ENCODE data around the gene EIF4G1.

EIF4G1 gene

DNA sequence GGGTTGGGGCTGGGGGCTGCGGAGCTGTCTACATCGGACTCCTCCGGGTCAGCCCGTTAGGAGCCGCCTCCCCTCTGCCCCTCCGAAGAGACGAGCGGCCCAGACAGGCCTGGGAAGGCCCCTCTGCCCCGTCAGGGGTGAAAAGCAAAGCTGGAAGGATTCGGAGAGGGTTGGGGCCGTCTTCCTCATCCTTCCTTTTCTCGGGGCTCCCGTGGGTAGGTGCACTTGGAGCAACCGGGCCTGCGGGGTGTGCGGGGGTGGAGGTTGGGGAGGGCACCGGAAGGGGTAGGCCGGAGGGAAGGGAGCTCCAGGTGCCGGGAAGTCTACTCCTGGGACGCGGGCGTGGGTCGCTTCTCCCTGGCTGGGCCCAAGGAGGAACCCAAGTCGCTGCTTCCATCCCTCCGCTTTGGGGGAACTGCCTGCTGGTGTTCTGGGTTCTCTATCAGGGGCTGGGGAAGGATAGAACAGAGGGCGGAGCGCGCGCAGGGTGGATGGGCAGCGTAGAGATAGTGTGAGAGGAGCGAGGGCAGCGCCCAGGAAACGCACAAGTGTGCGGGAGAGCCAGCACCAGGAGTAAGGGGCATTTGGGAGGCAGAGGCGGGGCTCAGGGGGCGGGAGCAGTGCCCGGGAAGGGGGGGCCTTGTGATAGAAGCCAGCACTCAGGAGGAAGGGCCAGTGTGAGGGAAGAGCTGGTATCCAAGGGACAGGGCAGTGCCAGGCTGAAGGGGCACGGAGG, 47.7 kb downstream of the EIF4G1 start:
- peak in 1 of 2 donors; percentile 34 for DNase-seq (ENCODE audit: extremely low read depth in 1 of 2, low read depth in 1 of 2)

DNA sequence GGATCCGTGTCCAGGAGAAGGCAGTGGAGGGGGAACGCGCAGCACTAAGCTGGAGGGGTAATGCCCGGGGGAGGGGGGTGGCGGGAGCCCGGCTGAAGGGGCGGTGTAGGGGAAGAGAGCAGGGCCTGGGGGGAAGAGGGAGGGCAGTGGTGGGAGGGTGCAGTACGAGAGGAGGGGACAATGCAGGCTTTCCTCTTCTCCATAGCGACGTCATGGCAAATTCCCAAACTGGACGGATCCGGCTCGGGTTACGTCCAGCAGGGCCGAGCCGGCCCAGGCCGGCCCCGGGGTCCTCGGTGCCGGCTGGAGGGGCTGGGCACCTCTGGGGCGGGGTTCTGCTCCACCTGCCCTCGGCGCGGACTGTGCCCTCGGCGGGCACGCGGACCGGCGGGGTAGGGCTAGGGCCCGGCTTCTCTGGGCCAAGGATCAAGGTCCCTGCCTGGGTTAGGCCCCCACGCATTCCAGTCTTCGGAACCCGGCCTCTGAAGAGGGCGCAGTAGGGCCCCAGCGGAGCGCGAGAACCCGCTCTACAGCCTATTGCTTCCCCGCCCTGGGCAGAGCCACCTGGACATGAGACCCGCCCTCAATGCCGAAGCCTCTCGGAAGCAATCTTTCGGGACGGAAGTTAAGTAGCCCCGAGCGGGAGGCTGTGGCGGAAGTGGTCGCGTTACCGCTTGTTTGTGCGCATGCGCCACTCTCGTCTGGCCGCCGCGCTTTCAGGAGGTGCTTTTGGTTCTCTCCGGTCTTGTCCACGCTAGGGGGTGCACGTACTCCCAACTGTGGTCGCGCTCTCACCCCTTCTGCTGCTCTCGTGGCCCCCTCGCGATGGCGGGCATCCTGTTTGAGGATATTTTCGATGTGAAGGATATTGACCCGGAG, 48.5 kb downstream of the EIF4G1 start:
- peak; percentile 96 to 97 for DNase-seq (ENCODE audit: extremely low read depth in 1 of 2, low read depth in 1 of 2)

DNA sequence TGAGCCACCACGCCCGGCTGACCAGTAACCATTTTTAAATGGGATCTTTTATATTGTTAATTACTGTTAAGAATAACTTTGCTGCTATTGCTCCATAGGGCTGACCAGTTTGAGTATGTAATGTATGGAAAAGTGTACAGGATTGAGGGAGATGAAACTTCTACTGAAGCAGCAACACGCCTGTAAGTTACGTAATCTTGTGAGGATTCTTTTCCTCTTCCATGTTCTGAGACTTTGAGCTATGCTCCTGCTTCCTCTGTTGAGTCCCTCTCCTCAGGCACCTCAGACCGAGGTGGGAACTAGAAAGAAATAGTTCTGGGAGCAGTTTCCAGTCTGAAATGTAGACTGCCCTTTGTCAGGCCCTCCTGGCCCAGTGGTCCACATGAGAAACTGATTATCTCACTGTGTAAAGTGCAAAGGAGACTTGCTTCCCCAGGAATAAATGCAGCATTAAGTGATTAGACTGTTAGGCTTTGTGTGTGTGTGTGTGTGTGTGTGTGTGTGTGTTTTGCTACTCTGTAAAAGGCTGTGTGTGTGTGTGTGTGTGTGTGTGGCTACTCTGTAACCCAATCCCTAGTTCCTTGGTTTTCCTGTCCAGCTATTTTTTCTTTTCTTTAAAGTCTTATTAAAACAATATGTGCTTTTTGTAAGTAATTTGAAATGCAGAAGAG, 52.3 kb downstream of the EIF4G1 start:
- no peak for DNase-seq (ENCODE audit: extremely low read depth in 1 of 2, low read depth in 1 of 2)

DNA sequence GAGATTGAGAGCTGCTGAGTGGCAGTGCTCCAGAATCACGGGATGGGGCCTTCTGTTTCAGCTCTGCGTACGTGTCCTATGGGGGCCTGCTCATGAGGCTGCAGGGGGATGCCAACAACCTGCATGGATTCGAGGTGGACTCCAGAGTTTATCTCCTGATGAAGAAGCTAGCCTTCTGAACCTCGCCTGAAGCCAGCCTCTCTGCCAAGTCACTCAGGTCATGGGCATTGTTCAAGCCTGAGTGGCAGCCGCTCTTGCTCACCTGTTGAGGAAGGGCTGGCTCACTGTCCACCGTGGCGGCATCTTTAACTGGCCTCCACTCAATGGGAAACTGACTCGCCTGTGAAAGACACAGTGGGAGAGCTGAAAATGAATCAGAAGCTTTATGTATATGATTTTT, 53.7 kb downstream of the EIF4G1 start:
- DNase-seq (ENCODE audit: extremely low read depth in 1 of 2, low read depth in 1 of 2), result no peak

DNA sequence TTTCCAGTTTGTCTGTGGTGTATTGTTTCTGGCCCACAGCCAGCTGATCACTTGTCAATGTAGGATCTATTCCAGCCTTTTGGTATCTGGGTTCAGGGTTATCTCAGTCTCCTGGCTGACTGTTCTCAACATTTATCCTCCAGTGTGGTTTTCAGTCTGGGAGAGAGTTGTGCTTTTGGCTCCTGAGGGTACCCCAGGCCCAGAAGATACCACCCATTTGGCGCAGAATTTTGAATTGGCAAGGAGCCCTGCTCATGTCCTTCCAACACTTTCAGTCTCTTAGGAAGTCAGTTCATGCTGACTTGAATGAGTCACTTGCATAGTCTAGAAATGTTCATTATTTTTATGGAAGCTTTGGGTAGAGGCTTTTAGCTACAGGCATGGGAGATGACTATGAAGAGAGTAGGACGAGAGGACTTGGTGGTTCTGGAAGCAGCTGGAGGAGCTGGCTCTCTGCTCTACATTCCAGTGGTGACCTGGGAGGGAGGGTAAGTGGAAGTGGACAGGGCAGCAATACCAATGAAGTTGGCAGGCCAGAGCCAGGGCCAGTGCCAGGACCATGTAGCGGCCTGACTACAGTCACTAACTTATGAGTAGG, 54.3 kb downstream of the EIF4G1 start:
- DNase-seq (ENCODE audit: extremely low read depth in 1 of 2, low read depth in 1 of 2), result no peak

DNA sequence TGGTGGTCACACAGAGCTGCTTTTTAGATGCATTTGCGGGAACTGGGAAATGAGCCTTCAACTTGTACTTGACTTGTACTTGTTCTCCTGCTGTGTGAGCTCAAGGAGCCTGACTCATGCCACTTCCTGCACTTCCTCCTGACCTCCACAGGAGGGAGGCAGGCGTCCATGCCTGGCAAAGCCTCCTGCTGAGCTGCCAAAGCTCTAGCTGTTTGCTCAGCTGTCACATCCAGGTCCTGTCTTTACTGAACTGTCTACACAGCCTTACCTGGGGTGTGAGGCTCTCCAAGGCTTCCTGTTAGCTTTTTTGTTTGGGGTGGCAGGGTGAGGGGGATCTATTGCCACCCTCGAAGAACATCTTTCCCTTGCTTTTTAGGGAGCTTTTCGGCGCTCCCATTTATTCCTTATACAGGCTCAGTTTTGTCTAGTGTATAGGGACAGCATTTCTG, 57.2 kb downstream of the EIF4G1 start:
- DNase-seq (ENCODE audit: extremely low read depth in 1 of 2, low read depth in 1 of 2), result peak; percentile 36 to 39

DNA sequence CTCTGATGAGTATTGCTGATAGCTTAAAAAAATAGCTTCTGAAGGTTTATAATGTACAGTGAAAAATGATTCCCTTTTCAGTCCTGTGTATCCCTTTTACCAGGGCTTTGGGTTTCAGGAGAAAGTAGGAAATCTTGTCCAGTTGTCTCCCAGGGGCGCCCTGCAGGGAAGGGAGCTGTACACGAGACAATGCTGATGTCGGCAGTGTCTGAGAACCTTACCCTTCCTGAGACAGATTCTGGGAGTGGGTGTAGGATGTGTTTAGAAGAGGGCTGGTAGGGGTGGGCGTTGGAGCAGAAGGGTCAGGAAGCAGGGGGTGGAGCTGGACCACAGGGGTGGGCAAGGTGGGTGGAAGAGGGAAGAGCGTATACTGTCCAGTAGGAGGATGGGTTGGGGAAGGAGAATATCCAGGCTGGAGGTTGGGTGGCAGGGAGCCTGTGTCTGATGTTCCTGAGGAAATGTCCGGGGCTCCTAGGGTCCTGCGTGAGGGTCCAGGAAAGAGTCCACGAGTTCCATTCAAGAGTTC, 58.0 kb downstream of the EIF4G1 start:
- DNase-seq (ENCODE audit: extremely low read depth in 1 of 2, low read depth in 1 of 2), result no peak

DNA sequence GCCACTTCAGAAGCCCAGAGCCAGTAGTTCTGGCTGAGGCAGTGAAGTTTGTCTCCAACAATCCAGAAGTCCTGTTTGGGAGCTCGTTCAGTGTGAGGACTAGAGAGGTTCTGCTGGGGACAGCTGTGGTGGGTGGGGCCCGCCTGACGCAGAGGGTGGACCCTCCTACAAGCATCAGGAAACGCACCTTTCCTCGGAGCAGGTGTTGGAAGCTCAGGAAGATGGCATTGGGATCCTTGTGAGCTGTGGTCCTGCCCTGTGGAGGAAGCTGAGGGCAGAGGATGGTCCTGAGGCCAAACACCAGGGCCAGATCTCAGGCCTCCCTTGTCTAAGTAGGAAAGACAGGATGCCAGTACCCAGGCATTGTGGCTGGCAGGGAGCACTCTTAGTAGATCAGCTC, 58.5 kb downstream of the EIF4G1 start:
- no peak for DNase-seq (ENCODE audit: extremely low read depth in 1 of 2, low read depth in 1 of 2)

DNA sequence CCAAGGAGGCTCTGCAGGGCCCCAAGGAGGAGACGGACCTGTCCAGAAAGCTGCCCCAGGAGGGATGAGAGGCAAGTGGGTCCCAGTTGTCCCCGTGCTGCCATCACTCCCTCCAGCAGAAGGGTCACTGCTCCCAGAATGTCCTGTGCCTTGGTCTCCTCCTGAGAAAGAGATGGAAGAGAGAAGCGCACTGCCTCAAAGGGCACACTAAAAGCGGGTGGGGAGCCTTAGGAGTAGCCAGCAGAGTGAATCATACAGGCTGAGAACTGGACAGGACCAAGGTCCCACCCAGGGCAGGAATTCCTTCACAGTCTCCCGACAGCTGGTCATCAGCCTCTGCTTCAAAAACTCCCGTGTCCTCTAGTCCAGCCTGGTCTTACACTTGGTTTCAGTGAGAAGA, 59.0 kb downstream of the EIF4G1 start:
- DNase-seq (ENCODE audit: extremely low read depth in 1 of 2, low read depth in 1 of 2), result no peak

DNA sequence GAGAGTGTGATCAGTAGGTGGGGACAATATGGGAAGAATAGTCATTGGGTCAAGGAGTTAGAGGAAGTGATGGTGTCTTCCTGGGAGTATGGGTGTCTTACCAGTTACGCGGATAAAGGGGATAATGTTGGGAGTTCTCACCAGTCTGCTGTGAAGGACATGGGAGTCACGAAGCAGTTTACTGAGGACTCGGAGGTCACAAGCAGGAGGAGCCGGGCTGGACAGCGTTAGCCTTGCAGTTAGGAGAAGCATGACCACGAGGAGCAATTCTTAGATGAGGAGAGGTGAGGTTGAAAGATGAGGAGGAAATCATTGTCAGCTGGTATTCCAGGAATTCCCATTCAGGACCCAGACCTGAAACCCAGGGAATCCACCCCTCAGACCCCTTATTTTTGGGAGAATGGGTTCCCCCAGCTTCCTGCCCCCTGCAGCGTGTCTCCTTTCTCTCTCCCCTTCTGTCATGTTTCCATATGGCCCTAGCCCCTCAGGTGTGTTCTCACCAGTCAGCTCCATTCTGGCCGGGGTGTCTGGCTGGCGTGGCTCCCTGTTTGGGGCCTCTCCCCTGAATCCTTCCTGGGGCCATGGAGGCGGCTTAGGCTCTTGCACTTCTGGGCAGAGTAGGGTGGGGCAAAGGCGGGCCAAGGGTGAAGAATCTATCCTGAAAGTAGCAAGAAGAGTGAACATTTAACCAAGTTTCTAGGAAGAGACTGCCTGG, 61.5 kb downstream of the EIF4G1 start:
- no peak for DNase-seq (ENCODE audit: extremely low read depth in 1 of 2, low read depth in 1 of 2)

DNA sequence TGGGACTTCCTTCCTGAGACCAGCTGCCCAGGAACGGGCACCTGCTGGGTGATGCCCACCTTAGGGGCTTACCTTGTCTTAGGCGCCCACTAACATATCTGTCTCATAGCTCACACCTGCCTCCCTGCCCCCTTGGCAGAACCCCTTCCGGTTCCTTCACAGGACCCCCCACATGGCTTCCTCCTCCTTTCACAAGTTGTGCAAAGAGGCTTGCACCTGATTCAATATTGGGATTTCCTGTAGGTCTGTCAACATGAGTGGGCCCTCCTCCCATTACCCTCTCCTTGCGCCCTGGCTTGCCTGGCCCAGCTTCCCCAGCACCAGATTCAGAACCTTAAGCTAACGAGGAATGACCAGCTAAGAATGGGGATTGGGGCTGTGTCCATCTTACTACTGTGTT, 63.0 kb downstream of the EIF4G1 start:
- no peak for DNase-seq (ENCODE audit: extremely low read depth in 1 of 2, low read depth in 1 of 2)

DNA sequence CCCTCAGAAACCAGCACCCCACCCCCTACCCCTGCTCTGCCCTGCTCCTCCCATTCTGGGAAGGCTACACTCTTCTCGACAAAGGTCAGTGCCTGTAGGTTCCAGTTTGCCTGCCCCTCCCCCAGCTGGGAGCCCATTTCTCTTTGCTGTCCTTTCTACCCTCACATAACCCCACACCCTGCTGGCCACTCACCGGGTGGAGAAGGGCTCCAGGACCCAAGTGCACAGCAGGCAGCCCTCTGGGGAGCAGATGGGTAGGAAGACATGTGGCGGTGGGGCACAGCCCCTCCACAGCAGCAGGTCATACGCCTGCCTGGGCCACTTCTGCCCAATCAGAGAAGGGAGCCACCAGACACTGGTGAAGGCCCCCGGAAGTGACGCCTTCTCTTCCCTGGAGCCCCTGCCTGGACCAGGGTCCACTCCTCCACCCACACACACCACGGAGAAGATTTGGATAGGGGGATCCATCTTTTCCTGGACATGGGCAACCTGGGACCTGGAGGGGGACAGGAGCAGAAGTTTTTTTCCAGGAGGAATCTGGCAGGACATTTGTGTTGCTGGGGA, 63.6 kb downstream of the EIF4G1 start, which contains the start of gene THPO:
THPO (minus strand) TSS at position 326 of the 564 bp plus-strand sequence. CDS start 1,948 bp downstream, outside the sequence.
- no peak for DNase-seq (ENCODE audit: extremely low read depth in 1 of 2, low read depth in 1 of 2)

DNA sequence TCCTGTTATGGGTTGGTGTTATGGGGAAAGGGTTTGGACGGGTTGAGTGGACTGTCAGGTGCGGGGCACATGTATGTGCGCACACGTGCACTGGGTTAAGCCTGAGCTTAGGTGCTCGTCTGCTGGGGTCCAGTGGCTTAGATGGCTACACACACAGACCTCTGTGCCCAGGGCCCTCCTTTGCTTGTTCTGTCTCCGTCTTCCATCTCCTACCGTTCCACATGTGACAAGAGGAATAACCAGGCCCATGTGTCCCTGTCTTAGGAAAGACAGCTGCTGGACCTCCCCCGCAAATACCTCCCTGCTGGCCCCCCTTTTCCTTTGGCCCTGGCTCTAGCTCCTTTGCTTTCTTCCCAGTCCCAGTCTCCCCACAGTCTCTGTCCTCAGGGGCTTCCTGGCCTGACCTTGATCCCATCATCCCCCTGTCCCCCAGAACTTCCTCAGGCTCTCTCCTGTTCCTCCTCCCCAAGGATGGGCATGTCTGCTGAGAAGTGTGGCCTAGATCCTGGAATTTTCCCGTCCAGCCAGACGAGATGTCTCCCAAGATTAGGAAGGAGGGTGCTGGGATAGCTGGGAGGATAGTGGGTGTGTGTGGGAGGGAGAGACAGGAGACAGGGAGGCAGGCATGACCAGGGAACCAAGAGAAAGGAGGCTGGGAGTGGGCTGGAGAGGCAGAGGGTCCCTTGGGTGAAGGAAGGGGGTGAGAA, 64.4 kb downstream of the EIF4G1 start:
- DNase-seq (ENCODE audit: extremely low read depth in 1 of 2, low read depth in 1 of 2), result no peak

DNA sequence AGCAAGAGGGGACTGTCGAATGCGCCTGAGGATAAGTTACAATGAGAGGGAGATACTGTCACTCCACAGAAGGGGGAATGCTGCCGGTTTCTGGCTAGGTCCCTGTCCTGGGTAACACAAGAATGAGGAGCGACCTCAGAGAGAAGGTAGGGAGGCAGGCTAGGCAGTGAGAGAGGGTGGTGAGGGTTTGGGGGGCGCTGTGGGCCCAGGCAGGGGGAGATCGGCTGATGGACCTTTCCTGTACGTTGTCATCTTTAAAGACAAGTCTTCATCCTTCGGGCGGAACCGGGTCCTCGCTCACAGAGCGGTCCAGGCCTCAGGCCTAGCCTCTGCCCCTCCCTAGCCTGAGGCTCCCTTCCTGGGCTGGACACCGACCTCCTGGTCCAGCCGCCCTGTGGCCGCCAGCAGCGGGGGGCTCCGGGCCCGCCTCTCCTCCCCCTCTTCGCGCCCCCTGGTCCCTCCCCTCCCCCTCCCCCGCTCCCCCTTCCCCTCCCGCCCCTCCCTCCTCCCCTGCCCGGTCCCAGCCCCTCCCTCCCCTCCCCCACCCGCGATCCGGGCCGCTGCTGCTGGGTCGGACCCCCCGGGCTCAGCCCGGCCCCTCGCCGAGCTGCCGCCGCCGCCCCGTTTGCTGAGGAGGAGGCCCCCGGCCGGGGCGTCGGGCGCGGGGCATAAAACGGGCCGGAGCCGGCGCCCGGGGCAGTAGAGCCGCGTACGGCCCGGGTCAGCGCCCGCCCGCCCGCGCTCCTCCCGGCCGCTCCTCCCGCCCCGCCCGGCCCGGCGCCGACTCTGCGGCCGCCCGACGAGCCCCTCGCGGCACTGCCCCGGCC, 65.2 kb downstream of the EIF4G1 start, which contains the start of gene CHRD:
CHRD (plus strand) TSS at position 697 of the 827 bp plus-strand sequence. CDS start 265 bp downstream, outside the sequence.
- no peak for DNase-seq (ENCODE audit: extremely low read depth in 1 of 2, low read depth in 1 of 2)

DNA sequence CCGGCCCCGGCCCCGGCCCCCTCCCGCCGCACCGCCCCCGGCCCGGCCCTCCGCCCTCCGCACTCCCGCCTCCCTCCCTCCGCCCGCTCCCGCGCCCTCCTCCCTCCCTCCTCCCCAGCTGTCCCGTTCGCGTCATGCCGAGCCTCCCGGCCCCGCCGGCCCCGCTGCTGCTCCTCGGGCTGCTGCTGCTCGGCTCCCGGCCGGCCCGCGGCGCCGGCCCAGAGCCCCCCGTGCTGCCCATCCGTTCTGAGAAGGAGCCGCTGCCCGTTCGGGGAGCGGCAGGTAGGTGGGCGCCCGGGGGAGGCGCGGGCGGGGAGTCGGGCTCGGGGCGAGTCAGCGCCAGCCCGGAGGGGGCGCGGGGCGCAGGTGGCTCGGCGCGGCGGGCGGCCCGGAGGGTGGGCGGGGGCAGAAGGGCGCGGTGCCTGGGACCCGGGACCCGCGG, 65.8 kb downstream of the EIF4G1 start:
- no peak for DNase-seq (ENCODE audit: extremely low read depth in 1 of 2, low read depth in 1 of 2)

DNA sequence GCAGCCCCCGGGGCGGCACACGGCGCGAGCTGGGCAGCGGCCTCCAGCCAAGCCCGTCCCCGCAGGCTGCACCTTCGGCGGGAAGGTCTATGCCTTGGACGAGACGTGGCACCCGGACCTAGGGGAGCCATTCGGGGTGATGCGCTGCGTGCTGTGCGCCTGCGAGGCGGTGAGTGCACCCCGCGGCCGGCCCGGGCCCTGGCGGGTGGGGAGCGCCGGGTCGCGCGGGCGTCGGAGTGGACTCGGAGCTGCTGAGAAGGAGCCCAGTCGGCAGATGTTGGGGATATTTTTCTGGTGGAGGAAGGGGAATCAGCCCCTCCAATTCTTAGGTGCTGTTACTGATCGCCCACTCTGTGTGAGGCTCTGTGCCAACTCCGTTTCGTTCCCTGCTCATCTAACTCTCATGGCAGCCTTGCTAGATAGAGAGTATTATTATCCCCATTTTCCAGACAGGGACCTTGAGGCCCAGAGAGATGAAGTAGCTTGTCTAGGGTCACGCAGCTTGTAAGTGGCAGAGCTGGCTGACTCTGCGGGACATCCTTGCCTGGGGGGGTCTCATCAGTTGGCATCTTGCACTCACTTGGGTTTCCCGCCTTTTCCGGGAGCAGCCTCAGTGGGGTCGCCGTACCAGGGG, 66.3 kb downstream of the EIF4G1 start:
- DNase-seq (ENCODE audit: extremely low read depth in 1 of 2, low read depth in 1 of 2), result no peak
